ENCODE results near the gene UQCRFS1.

UQCRFS1 gene

DNA sequence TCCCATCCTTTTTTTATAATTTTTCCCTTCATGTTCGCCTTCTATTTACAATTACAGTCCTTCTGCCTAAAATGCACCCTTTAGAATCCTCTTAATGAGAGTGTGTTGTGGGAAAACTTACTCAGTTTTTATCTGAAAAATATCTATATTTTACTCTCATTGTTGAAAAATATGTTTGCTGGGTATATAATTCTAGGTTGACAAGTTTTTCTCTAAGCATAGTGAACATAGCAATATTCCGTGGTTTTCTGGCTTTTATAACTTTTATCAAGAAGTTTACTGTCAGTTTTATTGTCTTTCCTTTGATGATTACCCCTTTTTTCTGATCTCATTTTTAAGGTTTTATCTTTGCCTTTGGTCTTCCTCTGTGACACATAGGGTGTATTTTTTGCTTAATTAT, 57.3 kb downstream of the UQCRFS1 start:
- no peaks in the 10 kb centered on the region for H3K27me3 Mint-ChIP-seq
- H3K9me3 Mint-ChIP-seq: peaks cover 46% of the 10 kb centered on the region
- H3K4me3 Mint-ChIP-seq: no peak overlapping the region
- no peaks in the 10 kb centered on the region for H3K4me1 Mint-ChIP-seq
- H3K36me3 Mint-ChIP-seq (ENCODE audit: low read depth): no peaks in the 10 kb centered on the region
- no peak for DNase-seq
- no peak for ATAC-seq
- H3K27ac Mint-ChIP-seq: no peak overlapping the region

All from activated naive CD8-positive, alpha-beta T cell treated with anti-CD3 and anti-CD28 coated beads, Interleukin-2, amount 50 U/mL, for 24 hours (primary cell).